ENCODE results near the gene CELSR3.

The CELSR3 gene

GRCh38 chr3:48598323-48599076, 64.2 kb downstream of the CELSR3 start:
- DNase-seq, result peak; percentile 92

GRCh38 chr3:48597408-48597800, 65.3 kb downstream of the CELSR3 start:
- no peak for DNase-seq

- no peak for DNase-seq
Observed at GRCh38 chr3:48596676-48597407, 65.8 kb downstream of the CELSR3 start.

- no peak for DNase-seq
Observed at GRCh38 chr3:48596157-48596556, 66.5 kb downstream of the CELSR3 start.

- DNase-seq, result peak; percentile 91
Observed at GRCh38 chr3:48595526-48596121, 67.1 kb downstream of the CELSR3 start.

- no peak for DNase-seq
Observed at GRCh38 chr3:48595075-48595525, 67.6 kb downstream of the CELSR3 start, which contains the start of gene COL7A1. TSS of gene COL7A1 (minus strand) at chr3:48595329. CDS start at chr3:48595159, 170 bp downstream.

GRCh38 chr3:48594417-48595049, 68.2 kb downstream of the CELSR3 start:
- no peak for DNase-seq

GRCh38 chr3:48593337-48593736, 69.3 kb downstream of the CELSR3 start:
- DNase-seq, result no peak

- DNase-seq, result no peak
Observed at GRCh38 chr3:48592519-48593087, 70.1 kb downstream of the CELSR3 start.

- DNase-seq, result no peak
Observed at GRCh38 chr3:48591886-48592518, 70.7 kb downstream of the CELSR3 start.

- no peak for DNase-seq
Observed at GRCh38 chr3:48591436-48591835, 71.2 kb downstream of the CELSR3 start.

- DNase-seq, result no peak
Observed at GRCh38 chr3:48588230-48588629, 74.5 kb downstream of the CELSR3 start.

GRCh38 chr3:48587686-48588085, 75.0 kb downstream of the CELSR3 start:
- DNase-seq, result no peak
